ENCODE results near the gene PTGIR.

The PTGIR gene

DNA sequence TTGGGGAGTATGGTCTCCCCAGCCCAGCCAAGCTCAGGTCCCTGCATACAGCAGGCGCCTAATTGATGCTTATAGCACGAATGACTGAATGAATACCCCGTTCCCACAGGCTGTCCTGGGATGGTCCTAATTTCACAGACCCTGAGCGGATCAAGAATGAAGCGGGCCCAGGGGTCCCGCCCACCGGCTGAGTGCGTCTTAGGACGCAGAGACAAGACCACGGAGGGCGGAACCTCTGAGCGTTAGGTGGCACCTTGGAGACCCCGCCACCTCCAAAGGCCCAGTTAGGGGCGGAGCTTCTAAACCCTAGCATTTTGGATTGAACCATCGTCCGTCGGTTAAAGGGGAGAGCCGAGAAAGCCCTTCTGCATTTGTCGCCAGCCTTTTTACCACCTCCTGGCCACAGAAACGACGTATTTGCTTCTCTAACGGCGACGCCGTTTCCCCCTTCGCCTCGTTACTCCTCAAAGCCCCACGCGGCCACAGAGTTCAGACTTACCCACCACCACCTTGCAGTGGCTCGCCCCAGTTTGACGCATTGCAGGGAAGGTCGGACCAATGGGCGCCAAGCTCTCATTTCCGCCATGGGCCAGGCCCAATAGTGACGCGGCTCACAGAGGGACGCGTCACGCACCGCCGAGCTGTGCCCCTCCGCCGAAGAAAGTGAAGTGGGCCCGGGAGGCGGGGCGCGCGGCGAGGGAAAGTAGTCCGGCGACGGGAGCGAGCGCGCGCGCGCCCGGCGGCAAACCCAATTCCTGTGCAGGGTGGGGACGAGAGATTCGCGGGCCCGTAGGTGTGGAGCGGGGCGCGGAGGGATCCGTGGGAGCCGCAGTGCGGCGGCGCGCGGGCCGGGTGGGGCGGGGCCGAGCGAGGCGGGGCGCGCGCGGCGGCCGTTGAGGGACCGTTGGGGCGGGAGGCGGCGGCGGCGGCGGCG lies 24.2 kb downstream of the PTGIR start:
- peak; percentile 98 for DNase-seq

- no peak for DNase-seq
Measured at GRCh38 chr19:46599716-46600373, 25.0 kb downstream of the PTGIR start.

GRCh38 chr19:46598372-46598917 lies 26.4 kb downstream of the PTGIR start:
- DNase-seq = no peak

- no peak for DNase-seq
Measured at GRCh38 chr19:46596008-46596407, 28.9 kb downstream of the PTGIR start.

GRCh38 chr19:46591870-46592269 lies 33.0 kb downstream of the PTGIR start:
- DNase-seq = no peak

DNA sequence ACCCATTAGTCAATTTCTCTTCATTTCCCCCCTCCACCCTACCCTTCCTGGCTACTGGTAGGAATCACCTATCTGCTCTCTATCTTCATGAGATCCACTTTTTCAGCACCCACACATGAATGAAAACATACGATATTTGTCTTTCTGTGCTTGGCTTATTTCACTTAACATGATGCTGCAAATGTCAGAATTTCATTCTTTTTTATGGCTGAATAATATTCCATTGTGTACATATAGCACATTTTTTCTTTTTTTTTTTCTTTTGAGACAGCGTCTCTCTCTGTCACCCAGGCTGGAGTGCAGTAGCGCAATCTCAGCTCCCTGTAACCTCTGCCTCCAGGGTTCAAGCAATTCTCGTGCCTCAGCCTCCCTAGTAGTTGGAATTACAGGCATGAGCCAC lies 33.6 kb downstream of the PTGIR start:
- no peak for DNase-seq

GRCh38 chr19:46587861-46588260 lies 37.0 kb downstream of the PTGIR start:
- no peak for DNase-seq

GRCh38 chr19:46586294-46586693 lies 38.6 kb downstream of the PTGIR start:
- DNase-seq = no peak

- no peak for DNase-seq
Measured at GRCh38 chr19:46585539-46585938, 39.4 kb downstream of the PTGIR start.

DNA sequence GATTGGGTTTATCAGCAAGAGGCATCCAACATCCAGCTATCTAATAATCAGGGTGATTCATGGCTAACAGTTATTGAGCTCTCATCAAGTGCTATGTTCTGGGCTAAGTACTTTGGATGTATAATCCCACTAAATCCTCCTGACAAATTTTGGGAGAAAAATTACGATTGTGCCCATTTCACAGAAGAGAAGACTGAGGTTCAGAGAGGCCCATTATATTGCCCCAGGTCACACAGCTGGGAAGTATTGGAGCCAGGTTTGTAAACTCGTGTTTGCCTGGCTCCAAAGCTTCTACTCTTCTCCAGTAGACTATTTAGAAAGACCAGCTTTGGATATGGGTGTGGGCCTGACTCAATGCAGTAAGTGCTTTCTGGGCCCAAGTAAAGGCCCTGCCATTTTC lies 44.6 kb downstream of the PTGIR start:
- no peak for DNase-seq

DNA sequence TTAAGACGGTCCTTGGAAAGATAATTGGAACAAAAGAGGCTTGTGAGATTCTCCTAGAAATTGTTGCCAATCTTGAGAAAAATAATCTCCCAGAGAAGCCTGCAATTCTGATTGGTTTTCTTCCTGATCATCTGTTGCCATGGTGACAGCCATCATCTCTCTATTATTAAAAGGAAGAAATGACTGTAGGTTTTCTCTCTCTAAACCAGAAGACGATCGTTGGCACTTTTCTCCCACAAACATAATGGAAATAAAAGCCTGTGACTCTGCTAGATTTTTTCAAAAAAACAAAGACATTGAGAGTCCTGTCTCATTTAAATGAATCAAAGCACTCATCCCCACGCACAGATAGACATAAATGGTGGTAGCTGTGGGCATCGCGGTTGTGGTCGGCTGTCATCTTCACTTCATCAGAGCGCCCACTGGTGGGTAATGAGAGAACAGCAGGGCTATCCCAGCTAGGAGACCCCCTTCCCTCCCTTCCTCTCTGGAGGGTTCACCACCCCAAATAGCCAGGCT lies 45.5 kb downstream of the PTGIR start:
- peak; percentile 65 for DNase-seq

GRCh38 chr19:46578450-46578849 lies 46.4 kb downstream of the PTGIR start:
- DNase-seq = no peak

- peak; percentile 63 for DNase-seq
Measured at GRCh38 chr19:46574533-46574932, 50.4 kb downstream of the PTGIR start.

DNA sequence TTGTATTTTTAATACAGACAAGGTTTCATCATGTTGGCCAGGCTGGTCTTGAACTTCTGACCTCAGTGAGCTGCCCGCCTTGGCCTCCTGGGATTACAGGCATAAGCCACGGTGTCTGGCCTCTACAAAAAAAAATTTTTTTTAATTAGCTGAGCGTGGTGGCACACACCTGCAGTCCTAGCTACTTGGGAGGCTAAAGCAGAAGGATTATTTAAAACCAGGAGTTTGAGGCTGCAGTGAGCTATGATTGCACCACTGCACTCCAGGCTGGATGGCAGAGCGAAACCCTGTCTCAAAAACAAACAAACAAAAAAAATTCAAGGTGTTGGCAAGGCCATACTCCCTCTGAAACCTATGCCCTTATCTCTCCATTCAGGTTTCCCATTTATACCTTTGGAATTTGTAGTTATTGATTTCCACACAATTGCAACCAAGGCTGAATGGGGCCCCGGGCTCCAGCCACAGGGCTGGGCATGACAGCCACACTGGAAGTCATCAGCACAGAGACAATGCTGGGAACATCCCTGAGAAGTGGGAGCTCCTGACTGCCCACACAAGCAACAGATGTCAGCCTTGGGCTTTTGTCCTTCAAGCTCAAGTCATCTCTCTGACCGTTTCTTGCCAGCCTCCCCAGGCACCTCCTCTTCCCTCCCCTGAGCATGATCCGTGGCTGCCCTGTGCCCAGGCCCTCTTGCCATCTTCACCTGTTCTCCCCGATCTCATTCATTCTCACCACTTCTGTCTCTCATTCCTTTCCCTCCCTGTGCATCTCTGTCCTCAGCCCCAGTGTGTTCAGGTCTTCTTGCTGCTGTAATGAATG lies 51.0 kb downstream of the PTGIR start:
- DNase-seq = no peak

DNA sequence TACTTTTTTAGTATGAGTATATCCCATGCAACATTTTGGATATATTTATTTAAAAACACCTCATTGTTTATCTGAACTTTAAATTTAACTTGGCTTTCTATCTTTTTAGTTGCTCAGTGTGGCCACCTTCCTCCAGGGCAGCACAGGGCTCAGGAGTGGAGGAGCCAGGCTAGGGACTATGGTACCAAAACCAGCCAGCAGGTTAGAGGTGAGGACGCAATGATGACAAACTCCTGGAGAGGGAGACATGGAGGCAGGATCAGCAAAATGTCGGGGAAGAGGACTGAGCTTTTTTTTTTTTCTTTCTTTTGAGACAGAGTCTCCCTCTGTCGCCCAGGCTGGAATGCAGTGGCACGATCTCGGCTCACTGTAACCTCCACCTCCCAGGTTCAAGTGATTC lies 53.4 kb downstream of the PTGIR start:
- DNase-seq = peak; percentile 41

Data from activated CD4-positive, alpha-beta T cell treated with anti-CD3 and anti-CD28 coated beads for 48 hours (primary cell).